DND-41 (cell line): Measurements from ENCODE around the gene XPO4.

Experiments
- EZH2 ChIP-seq: IDR thresholded peaks from 3 replicates; pipeline ENCODE4 v1.6.1; 2012; ENCODE audit warnings: borderline replicate concordance, low read depth, mild to moderate bottlenecking, moderate library complexity, low read length, inconsistent platforms; ENCODE audit not compliant: severe bottlenecking
- TF ChIP-seq, protein P1 (sequence below): IDR thresholded peaks from 2 replicates; pipeline ENCODE4 v1.5.1; 2012; ENCODE audit warnings: borderline replicate concordance, low read length, moderate library complexity, mild to moderate bottlenecking; ENCODE audit not compliant: poor library complexity, severe bottlenecking; ENCODE audit errors: extremely low read depth

DNA sequence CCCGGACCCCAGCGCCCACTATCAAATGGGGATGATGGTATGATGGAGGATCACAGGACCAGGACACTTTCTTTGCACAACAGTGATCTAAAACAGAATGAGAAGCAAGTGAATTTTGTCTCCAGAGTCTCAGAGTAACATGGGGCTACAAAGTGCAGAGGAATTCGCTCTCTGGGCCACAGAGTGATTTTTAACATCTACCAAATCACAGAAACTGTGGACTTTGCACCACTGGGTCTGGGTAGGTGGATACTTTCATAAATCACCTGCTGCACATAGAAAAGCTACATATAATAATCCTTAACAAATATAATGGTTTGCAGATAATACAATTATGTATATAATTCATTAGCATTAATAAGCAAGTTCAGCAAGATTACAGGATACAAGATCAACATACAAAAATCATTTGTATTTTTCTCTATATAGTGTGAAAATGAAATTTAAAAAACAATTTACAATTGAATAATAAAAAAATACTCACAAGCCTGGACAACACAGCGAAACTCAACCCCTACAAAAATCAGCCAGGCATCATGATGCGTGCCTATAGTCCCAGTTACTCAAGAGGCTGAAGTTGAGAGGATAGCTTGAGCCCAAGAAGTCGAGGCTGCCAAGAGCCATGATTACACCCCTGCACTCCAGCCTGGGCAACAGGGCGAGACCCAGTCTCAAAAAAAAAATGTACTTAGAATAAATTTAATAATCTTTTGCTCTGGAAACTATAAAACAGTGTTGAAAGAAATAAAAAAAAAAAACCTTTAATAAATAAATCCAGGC is 68.5 kb downstream of the XPO4 start:
- TF ChIP-seq EZH2 = no peak
- TF ChIP-seq, protein P1, sequence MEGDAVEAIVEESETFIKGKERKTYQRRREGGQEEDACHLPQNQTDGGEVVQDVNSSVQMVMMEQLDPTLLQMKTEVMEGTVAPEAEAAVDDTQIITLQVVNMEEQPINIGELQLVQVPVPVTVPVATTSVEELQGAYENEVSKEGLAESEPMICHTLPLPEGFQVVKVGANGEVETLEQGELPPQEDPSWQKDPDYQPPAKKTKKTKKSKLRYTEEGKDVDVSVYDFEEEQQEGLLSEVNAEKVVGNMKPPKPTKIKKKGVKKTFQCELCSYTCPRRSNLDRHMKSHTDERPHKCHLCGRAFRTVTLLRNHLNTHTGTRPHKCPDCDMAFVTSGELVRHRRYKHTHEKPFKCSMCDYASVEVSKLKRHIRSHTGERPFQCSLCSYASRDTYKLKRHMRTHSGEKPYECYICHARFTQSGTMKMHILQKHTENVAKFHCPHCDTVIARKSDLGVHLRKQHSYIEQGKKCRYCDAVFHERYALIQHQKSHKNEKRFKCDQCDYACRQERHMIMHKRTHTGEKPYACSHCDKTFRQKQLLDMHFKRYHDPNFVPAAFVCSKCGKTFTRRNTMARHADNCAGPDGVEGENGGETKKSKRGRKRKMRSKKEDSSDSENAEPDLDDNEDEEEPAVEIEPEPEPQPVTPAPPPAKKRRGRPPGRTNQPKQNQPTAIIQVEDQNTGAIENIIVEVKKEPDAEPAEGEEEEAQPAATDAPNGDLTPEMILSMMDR = no peak
